IPS-NIHi7 (cell line): ENCODE measurements around the gene TFEB.

Source experiments
- DNase-seq: peaks from one replicate; pipeline ENCODE4 v3.0.0; 2012; ENCODE audit warnings: mixed read lengths; ENCODE audit errors: extremely low spot score

The TFEB gene

DNA sequence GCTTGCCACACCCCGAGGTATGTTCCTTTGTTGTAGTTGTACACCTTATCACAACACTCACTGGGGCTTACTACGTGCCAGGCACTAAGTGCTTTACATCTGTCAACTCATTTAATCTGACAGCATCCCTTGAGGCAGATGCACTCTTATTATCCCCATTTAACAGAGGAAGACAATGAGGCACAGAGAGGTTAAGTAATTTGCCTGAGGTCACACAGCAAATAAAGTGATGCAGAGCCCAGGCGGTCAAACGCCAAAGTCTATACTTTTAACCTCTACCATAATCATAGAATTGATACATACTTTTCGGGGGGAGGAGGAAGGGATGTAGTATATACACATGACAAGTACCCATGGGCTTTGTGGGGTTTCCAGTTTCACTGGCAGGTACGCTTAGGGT lies 59.4 kb downstream of the TFEB start:
- no peak for DNase-seq

GRCh38 chr6:41675176-41675775 lies 60.1 kb downstream of the TFEB start:
- no peak for DNase-seq

GRCh38 chr6:41674231-41675000 lies 61.0 kb downstream of the TFEB start:
- no peak for DNase-seq

- no peak for DNase-seq
These were observed 61.8 kb downstream of the TFEB start for GRCh38 chr6:41673704-41674000.

DNA sequence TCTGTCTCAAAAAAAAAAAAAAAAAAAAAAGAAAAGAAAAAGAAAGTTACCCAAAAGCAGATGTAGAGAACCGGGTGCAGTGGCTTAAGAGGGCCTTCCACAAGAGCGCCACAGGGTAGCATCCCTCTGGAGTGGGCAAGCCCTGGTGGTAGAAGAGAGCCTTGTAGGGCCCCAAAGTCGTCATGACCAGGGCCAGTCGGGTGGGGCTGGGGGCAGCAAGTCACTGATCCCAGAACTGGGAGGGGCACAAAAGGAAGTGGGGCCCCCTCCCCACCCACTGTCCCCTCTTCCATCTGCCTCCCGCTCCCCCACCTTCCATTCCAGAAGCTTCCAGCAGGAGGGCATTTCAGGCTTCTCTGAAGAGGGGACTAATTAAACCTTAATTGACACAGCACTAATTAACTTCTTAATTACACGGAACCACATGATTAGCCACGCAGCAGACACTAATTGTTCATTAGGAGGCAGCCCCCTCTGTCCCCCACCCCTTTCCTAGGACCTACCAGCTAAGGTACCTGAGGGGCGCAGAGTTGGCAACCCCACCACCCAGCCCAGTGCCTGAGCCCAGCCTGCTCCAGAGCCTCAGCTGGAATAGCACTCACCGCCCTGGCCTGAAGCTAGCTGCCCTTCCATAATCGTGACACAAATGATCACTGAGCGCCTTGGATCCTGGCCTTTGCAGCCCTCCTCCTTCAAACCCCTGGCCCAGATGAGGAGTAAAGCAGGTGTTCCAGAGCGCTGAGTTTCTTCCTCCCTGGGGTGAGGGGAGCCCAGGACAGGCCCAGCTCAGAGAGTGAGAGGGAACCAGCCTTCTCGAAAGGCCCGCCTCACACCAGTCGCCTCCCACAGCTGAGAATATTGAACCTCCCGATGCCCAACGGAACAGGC lies 62.3 kb downstream of the TFEB start:
- DNase-seq = no peak

DNA sequence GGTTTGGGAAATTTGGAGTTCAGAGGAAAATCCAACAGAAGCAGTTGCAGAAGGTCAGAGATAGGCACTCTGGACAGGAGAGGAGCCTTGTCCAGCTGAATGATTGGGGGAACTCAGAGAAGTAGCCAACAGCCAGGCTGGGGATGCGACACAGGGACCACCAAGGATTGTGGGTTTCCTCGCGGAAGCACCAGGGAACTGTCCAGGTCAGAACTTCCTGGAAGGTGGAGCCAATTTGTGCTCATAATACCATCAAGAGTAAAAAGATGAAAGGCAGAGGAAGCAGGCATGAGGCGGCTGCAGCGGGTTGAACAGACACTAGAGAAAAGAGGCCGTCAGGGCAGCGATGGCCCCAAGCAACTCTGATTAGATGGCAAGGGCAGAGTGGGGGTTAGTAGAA lies 63.4 kb downstream of the TFEB start:
- DNase-seq = no peak

GRCh38 chr6:41671376-41671775 lies 64.0 kb downstream of the TFEB start:
- DNase-seq = no peak

DNA sequence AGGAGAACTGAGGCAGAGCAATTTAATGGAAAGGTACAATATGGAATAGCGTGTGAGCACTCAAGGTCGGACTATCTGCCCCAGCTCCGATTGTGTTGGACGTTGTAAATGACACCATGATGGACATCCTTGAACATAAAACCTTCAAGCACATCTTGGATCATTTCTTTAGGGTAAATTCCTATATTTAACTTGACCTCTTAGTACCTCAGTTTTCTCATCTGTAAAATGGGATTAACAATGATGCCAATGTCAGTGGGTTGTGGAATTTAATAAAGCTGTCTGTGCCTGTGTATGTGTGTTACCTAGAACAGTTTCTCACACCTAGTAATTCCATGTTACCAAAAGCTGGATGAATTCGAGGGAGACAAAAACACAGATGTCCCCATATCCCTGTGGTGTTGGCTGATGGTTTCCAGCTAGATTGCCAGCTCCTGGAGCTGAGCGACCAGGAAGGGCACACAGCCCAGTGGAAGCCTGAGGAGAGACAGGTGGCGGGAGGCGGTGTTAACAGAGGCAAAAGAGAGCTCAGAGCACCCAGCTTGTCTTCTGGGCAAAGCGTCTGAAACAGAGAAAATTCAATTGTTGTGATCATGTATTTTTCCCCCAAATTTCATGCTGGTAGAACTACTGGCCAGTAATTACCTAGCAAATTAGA lies 64.6 kb downstream of the TFEB start:
- no peak for DNase-seq

- DNase-seq = no peak
These were observed 66.4 kb downstream of the TFEB start for GRCh38 chr6:41668968-41669367.

GRCh38 chr6:41667195-41667594 lies 68.2 kb downstream of the TFEB start:
- no peak for DNase-seq

DNA sequence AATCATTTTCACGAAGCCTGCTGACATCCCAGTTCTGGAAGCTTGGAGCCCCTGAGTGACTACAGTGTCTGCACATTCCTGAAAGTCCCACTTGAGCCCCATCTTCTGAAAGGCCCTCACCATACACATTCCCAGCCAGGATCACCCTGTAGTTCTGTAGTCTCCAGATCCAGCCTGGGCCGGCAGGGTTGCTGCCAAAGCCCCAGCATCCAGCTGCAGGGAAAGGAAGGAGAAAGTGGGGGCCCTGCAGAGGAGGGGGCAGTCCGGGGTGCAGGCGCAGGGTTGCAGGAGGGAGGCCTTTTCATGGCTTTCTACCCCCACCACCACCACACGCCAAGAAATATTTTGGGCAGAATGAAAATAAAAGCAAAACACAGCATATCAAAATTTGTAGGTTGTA lies 71.1 kb downstream of the TFEB start:
- DNase-seq = no peak

- no peak for DNase-seq
These were observed 71.8 kb downstream of the TFEB start for GRCh38 chr6:41663568-41663967.

- DNase-seq = no peak
These were observed 75.5 kb downstream of the TFEB start for GRCh38 chr6:41659935-41660334.

DNA sequence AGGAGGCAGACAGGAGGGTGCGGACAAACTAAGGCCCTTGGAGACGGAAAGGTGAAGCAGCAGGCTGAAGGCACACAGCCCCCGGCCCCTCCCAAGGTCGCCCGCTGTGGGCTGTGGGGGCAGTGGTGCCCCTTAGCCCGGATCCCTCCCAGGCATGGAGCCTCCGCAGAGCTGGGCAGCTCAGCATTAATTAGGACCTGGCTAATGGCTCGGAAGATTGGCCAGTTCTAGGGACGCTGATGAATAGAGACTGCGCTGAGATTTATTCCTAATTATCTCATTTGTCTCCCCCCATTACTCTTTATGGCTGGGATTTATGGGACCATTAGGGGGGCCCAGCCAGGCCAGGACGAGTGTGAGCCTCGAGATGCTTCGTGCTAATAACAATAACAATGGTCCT lies 76.8 kb downstream of the TFEB start:
- no peak for DNase-seq

GRCh38 chr6:41657131-41658094 lies 78.0 kb downstream of the TFEB start:
- no peak for DNase-seq

DNA sequence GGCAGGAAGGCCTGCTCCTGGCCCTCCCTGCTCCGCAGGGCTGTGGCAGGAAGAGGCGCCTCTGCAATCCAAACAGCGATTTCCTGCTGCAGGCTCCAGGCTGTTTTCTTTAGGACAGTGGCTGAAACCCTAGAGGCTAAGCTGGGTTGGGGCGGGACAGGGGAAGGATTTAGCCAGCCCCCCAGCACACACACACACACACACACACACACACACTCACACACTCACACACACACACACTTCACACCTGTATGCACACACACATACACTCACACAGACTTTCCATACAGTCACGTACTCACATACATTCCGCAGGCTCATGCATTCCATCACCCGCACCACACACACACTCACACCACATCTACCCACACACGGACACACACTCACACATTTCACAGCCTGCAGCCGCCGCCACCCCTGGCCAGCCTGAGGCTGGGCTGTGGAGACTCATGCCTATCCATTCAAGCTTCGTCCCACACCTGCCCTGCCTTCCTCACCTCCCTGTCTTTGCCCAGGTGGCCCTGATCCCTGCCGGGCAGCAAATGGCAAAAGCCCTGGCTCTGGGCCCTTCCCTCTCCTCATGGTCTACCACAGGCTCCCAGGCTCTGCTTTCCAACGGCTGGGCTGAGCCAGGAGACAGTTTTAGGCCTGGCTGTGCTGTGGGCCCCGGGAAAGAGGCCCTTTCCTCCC lies 79.3 kb downstream of the TFEB start:
- peak; percentile 46 for DNase-seq

DNA sequence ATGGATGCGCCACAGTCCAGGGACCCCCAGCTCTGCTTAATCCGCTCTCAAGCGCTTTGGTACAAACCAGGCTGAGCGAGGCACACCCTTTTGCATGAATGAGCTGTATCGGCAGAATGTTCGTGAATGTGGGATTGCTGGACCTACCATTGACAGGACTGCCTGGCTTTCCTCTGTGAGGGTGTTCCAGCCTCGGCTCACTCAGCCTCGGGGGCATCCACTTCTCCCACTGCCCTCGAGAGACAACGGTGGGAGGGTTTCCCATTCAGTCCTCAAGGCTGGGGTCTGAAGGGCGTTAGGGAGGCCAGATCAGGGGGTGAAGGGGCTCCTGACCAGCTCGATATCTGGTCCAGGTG lies 79.8 kb downstream of the TFEB start:
- no peak for DNase-seq

GRCh38 chr6:41655176-41655575 lies 80.2 kb downstream of the TFEB start:
- DNase-seq = no peak

GRCh38 chr6:41654698-41655151 lies 80.7 kb downstream of the TFEB start:
- DNase-seq = no peak

DNA sequence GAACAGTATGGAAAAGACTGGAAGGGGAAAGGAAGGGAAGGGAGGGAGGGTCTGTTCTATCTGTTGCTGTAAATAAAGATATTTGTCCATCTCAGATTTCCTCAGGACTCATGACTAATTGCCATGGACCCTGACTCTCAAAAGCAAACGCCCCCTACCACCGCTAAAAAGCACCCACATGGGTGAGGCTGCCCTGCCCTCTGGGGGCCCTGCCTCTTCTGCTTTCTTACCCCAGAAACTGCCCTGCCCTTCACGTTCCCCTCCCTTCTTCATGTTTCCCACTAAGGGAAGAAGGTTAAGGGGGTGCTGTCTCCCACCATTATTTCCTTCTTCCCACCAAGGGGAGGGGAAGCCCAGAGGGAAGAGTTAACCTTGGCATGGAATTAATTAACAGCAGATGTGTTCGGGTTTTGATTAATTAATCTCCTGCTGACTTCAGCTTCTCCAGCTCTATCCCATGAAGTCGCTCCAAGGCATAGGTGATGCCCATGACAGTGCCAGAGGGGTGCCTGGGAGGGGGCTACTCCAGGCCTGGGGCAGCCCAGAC lies 81.2 kb downstream of the TFEB start:
- no peak for DNase-seq
